ENCODE data around the gene TRIM38.

DNA sequence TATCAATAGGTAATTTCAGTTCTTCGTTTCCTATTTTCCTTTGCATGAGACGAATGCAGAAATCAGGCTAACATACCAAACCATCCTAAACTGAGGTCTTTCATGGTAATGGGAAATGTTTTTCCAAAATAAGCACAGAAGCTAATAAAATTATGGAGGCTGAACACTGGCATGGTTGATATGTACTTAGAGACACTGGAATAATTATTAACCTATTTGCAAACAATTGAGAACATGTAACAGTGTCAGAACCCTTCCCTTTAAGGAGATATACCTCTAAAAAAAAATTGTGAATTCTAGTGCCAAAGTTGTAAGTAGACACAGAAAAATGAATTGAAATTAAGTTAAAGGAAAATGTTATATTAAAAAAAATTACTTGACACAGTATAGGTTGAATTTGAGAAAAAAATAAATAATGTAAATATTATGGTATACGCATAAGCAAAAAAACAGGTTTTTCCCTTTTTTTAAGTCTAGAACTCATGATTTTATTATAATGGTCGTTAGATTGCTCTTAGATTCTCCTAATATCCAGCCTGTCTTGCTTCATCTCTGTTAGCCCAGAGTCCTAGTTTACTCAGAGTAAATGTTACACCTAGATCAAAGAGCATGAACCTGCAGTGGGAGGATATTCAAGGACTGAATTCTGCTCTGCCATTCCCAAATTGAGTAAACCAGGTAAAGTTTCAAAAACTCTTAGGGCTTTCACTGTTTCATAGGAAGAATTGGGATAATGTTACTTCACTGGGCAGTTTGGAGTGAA, 33.9 kb upstream of the TRIM38 start:
- TF ChIP-seq CTCF (IDR thresholded peaks at IDR 0.05) = no peak
- no peak for TF ChIP-seq POLR2A (IDR thresholded peaks at IDR 0.05)
